CD14-positive monocyte (primary cell): Measurements from ENCODE around the gene FNDC3B. TPM values are rescaled to one million over a fixed set of nuclear protein-coding genes. Genes with fewer than 3 reads are reported as not detected.
A peak's percentile ranks its signal among the peaks of the same experiment; 100 is the strongest.
"Not testable (repeated sequence)": the region's sequence is repeated elsewhere in the genome, so short reads cannot be mapped to it uniquely, and the experiment has no call there.

ENCODE experiments used
- DNase-seq, 3 donors: peaks; one replicate each; pipeline ENCODE4 v3.0.0-alpha.2; 2011 to 2022
- H2AFZ ChIP-seq: 2 replicates; pipeline ENCODE4 v1.6.0; 2012; ENCODE audit warnings: mild to moderate bottlenecking, low read depth, low read length, inconsistent platforms; ENCODE audit not compliant: insufficient read depth, poor library complexity, severe bottlenecking
- H3K27ac ChIP-seq, 2 donors: 1 replicate in 1 of 2; 2 replicates in 1 of 2; pipeline ENCODE4 v1.5.1; 2012 to 2013; ENCODE audit warnings: low read length in 2 of 2, control low read depth in 1 of 2, inconsistent platforms in 1 of 2, low read depth in 1 of 2, mild to moderate bottlenecking in 1 of 2
- H3K27me3 ChIP-seq, 2 donors: one replicate each; pipeline versions ENCODE4 v1.6.0 to v1.6.1; 2011 to 2013; ENCODE audit warnings: low read length in 2 of 2; ENCODE audit not compliant: control insufficient read depth in 2 of 2, insufficient read depth in 2 of 2
- H3K36me3 ChIP-seq, 2 donors: replicated peaks in 1 of 2; 1 replicate in 1 of 2; 2 replicates in 1 of 2; pipeline versions ENCODE4 v1.5.1 to v1.6.1; 2012 to 2013; ENCODE audit warnings: low read length in 2 of 2, control low read depth in 1 of 2, inconsistent platforms in 1 of 2, mild to moderate bottlenecking in 1 of 2; ENCODE audit not compliant: insufficient read depth in 2 of 2, control insufficient read depth in 1 of 2
- H3K4me1 ChIP-seq, 2 donors: 1 replicate in 1 of 2; 2 replicates in 1 of 2; pipeline versions ENCODE4 v1.5.1 to v1.6.1; 2012 to 2013; ENCODE audit warnings: low read length in 2 of 2, control low read depth in 1 of 2, inconsistent platforms in 1 of 2, mild to moderate bottlenecking in 1 of 2, moderate library complexity in 1 of 2; ENCODE audit not compliant: insufficient read depth in 2 of 2, control insufficient read depth in 1 of 2
- H3K4me2 ChIP-seq: replicated peaks from 2 replicates; pipeline ENCODE3; 2012; ENCODE audit warnings: low read length, moderate library complexity, mild to moderate bottlenecking; ENCODE audit not compliant: poor library complexity, severe bottlenecking; ENCODE audit errors: extremely low read depth
- H3K4me3 ChIP-seq, 3 experiments: fragments of 200-600 bp in 1 of 3; sonication (generic) in 1 of 3; replicated peaks in 1 of 3; 1 replicate in 2 of 3; 2 replicates in 1 of 3; pipeline ENCODE4 v1.5.1; 2011 to 2013; ENCODE audit warnings: low read length in 3 of 3, mild to moderate bottlenecking in 3 of 3, control low read depth in 2 of 3, low read depth in 2 of 3, inconsistent platforms in 1 of 3, moderate library complexity in 1 of 3
- H3K79me2 ChIP-seq: 2 replicates; pipeline ENCODE4 v1.6.0; 2012; ENCODE audit warnings: mild to moderate bottlenecking, control low read depth, inconsistent platforms, low read length, moderate library complexity; ENCODE audit not compliant: insufficient read depth
- H3K9ac ChIP-seq: 2 replicates; pipeline ENCODE4 v1.6.0; 2017; ENCODE audit warnings: low read length, mild to moderate bottlenecking; ENCODE audit not compliant: insufficient read depth, poor library complexity, severe bottlenecking
- H3K9me3 ChIP-seq, 2 donors: replicated peaks in 1 of 2; 1 replicate in 1 of 2; 2 replicates in 1 of 2; pipeline versions ENCODE4 v1.5.1 to v1.6.1; 2012 to 2013; ENCODE audit warnings: low read length in 2 of 2, control low read depth in 1 of 2; ENCODE audit not compliant: control insufficient read depth in 1 of 2, insufficient read depth in 1 of 2
- H4K20me1 ChIP-seq: 2 replicates; pipeline ENCODE4 v1.6.0; 2012; ENCODE audit warnings: mild to moderate bottlenecking, low read length, control low read depth, moderate library complexity; ENCODE audit not compliant: insufficient read depth
- H3K27ac Mint-ChIP-seq, 7 donors: one replicate each; pipeline ENCODE4 v1.8.0; 2020; ENCODE audit warnings: mild to moderate bottlenecking in 7 of 7, mixed read lengths in 7 of 7, moderate library complexity in 6 of 7, inconsistent platforms in 2 of 7
- H3K27me3 Mint-ChIP-seq, 3 donors: one replicate each; pipeline ENCODE4 v1.8.0; 2021 to 2022; ENCODE audit warnings: low read depth in 3 of 3, mild to moderate bottlenecking in 3 of 3, mixed read lengths in 3 of 3, moderate library complexity in 3 of 3, inconsistent platforms in 1 of 3
- H3K36me3 Mint-ChIP-seq, 2 donors: one replicate each; pipeline ENCODE4 v1.8.0; 2020; ENCODE audit warnings: mixed read lengths in 2 of 2, inconsistent platforms in 1 of 2, mild to moderate bottlenecking in 1 of 2
- H3K4me1 Mint-ChIP-seq: one replicate; pipeline ENCODE4 v1.8.0; 2020; ENCODE audit warnings: mild to moderate bottlenecking, mixed read lengths
- H3K4me3 Mint-ChIP-seq, 2 donors: one replicate each; pipeline ENCODE4 v1.8.0; 2020; ENCODE audit warnings: mild to moderate bottlenecking in 2 of 2, mixed read lengths in 2 of 2, moderate library complexity in 1 of 2
- H3K9me3 Mint-ChIP-seq, 7 donors: one replicate each; pipeline ENCODE4 v1.8.0; 2020 to 2022; ENCODE audit warnings: mixed read lengths in 7 of 7, mild to moderate bottlenecking in 6 of 7, moderate library complexity in 6 of 7, inconsistent platforms in 2 of 7
- CTCF ChIP-seq: fragments of 200-600 bp; IDR thresholded peaks from one replicate; pipeline ENCODE4 v1.8.0; 2022; ENCODE audit warnings: antibody characterized with exemption, mild to moderate bottlenecking
- WGBS: methylation state at CpG from one replicate; pipeline ENCODE4 v1.1.5; 2013; ENCODE audit warnings: missing lambda C conversion rate; ENCODE audit not compliant: insufficient coverage; 5-methylcytosine and 5-hydroxymethylcytosine counted together
- intact Hi-C, 2 donors: fragments of 100-400 bp; cut with micrococcal nuclease; formaldehyde crosslinking; loops; one replicate each; pipeline versions ENCODE4 v1.15.0 to v1.15.1; 2023
- polyA plus RNA-seq, 3 donors: library from polyadenylated mRNA; depleted of rRNA in 1 of 3; unstranded in 2 of 3; stranded (reverse) in 1 of 3; fragments of 300-500 nt in 2 of 3; fragments of >200 nt in 1 of 3; fragmentation: Illumina TruSeq in 2 of 3; gene quantifications; 1 replicate in 2 of 3; 2 replicates in 1 of 3; pipeline ENCODE4 v1.2.3, GENCODE V29; 2012 to 2021

The FNDC3B gene
- polyA plus RNA-seq, 3 donors, result 19.6 to 36.1 (median 25.7) TPM

GRCh38 chr3:172254542-172254941, 215.2 kb downstream of the FNDC3B start:
- no peak for TF ChIP-seq CTCF
- DNase-seq, result no peak
- intact Hi-C loops, result no loop called here

GRCh38 chr3:172255321-172255720, 215.9 kb downstream of the FNDC3B start:
- DNase-seq, H3K27me3 ChIP-seq, H3K4me1 Mint-ChIP-seq, H3K4me1 ChIP-seq, H3K4me3 Mint-ChIP-seq, H3K9me3 ChIP-seq, intact Hi-C loops, H3K9ac ChIP-seq, H3K27me3 Mint-ChIP-seq, H3K9me3 Mint-ChIP-seq, H3K4me2 ChIP-seq, H2AFZ ChIP-seq, H3K4me3 ChIP-seq: not testable (repeated sequence)
- H4K20me1 ChIP-seq, result peaks cover 37% of the 10 kb centered on the region
- H3K36me3 ChIP-seq, result peaks cover 51 to 99% of the 10 kb centered on the region in 2 donors
- 91% methylated on average over 10 of the region's 10 CpGs for WGBS
- peaks cover 68 to 88% of the 10 kb centered on the region in 2 donors for H3K36me3 Mint-ChIP-seq
- peak overlapping the region in 1 of 2 donors; percentile 65 for H3K27ac ChIP-seq
- H3K79me2 ChIP-seq, result peaks cover 72% of the 10 kb centered on the region
- peak overlapping the region in 5 of 7 donors; percentile 18 to 85 (median 44) for H3K27ac Mint-ChIP-seq

More at GRCh38 chr3:172254542-172254941, 215.2 kb downstream of the FNDC3B start:
- Mint-ChIP-seq H3K4me1 (peaks cover 7% of the 10 kb centered on the region), H3K9me3 (no peaks in the 10 kb centered on the region), H3K27ac (peak overlapping the region in 2 of 7 donors; percentile 44 to 79), H3K36me3 (peaks cover 65 to 82% of the 10 kb centered on the region in 2 donors), H3K4me3 (no peak overlapping the region), H3K27me3 (no peaks in the 10 kb centered on the region)
- Histone ChIP-seq H3K9ac (no peak overlapping the region), H3K27ac (peak overlapping the region in 1 of 2 donors; percentile 43), H3K9me3 (no peaks in the 10 kb centered on the region), H4K20me1 (peaks cover 31% of the 10 kb centered on the region), H3K36me3 (peaks cover 51 to 96% of the 10 kb centered on the region in 2 donors), H3K4me2 (no peak overlapping the region), H3K79me2 (peaks cover 71% of the 10 kb centered on the region), H2AFZ (no peak overlapping the region), H3K4me1 (no peaks in the 10 kb centered on the region), H3K27me3 (no peaks in the 10 kb centered on the region), H3K4me3 (no peak overlapping the region)
- WGBS, result no CpG with 5 or more reads among the region's 1 CpG
